ENCODE measurements around the gene RPS6KL1. TPM values are rescaled to one million over a fixed set of nuclear protein-coding genes. Genes with fewer than 3 reads are reported as not detected.

The RPS6KL1 gene
- total RNA-seq, 1 donor from 2014 or later: 6.1 TPM

GRCh38 chr14:74864198-74864597 lies 58.9 kb downstream of the RPS6KL1 start:
- no peak for FAIRE-seq
- TF ChIP-seq CTCF (IDR thresholded peaks at IDR 0.05; ENCODE audit: insufficient read depth, low read length, severe bottlenecking): no peak
- Histone ChIP-seq H3K36me3 (ENCODE audit: control insufficient read depth, insufficient read depth, low read length) (no peaks in the 10 kb centered on the region), H3K4me3 (ENCODE audit: low read depth, low read length) (no peak overlapping the region), H3K27me3 (ENCODE audit: control insufficient read depth, insufficient read depth, low read length) (peaks cover 2% of the 10 kb centered on the region)
- no peak for DNase-seq (ENCODE audit: low read depth)

GRCh38 chr14:74863274-74863673 lies 59.8 kb downstream of the RPS6KL1 start:
- H3K27me3 ChIP-seq (ENCODE audit: control insufficient read depth, insufficient read depth, low read length): peaks cover 2% of the 10 kb centered on the region
- no peak for FAIRE-seq
- H3K36me3 ChIP-seq (ENCODE audit: control insufficient read depth, insufficient read depth, low read length): no peaks in the 10 kb centered on the region
- DNase-seq (ENCODE audit: low read depth): no peak
- no peak overlapping the region for H3K4me3 ChIP-seq (ENCODE audit: low read depth, low read length)
- TF ChIP-seq CTCF (IDR thresholded peaks at IDR 0.05; ENCODE audit: insufficient read depth, low read length, severe bottlenecking): no peak

GRCh38 chr14:74861734-74862090 lies 61.3 kb downstream of the RPS6KL1 start:
- H3K4me3 ChIP-seq (ENCODE audit: low read depth, low read length): no peak overlapping the region
- FAIRE-seq (no peak), DNase-seq (ENCODE audit: low read depth) (no peak)
- peaks cover 2% of the 10 kb centered on the region for H3K27me3 ChIP-seq (ENCODE audit: control insufficient read depth, insufficient read depth, low read length)
- H3K36me3 ChIP-seq (ENCODE audit: control insufficient read depth, insufficient read depth, low read length): no peaks in the 10 kb centered on the region
- no peak for TF ChIP-seq CTCF (IDR thresholded peaks at IDR 0.05; ENCODE audit: insufficient read depth, low read length, severe bottlenecking)

- peak; percentile 85 for TF ChIP-seq CTCF (IDR thresholded peaks at IDR 0.05; ENCODE audit: insufficient read depth, low read length, severe bottlenecking)
- no peaks in the 10 kb centered on the region for H3K36me3 ChIP-seq (ENCODE audit: control insufficient read depth, insufficient read depth, low read length)
- DNase-seq (ENCODE audit: low read depth) (peak; percentile 73), FAIRE-seq (no peak)
- peaks cover 2% of the 10 kb centered on the region for H3K27me3 ChIP-seq (ENCODE audit: control insufficient read depth, insufficient read depth, low read length)
- no peak overlapping the region for H3K4me3 ChIP-seq (ENCODE audit: low read depth, low read length)
Measured at GRCh38 chr14:74860899-74861733, 61.9 kb downstream of the RPS6KL1 start.

- H3K4me3 ChIP-seq (ENCODE audit: low read depth, low read length): no peak overlapping the region
- no peaks in the 10 kb centered on the region for H3K36me3 ChIP-seq (ENCODE audit: control insufficient read depth, insufficient read depth, low read length)
- DNase-seq (ENCODE audit: low read depth) (no peak), FAIRE-seq (no peak)
- peaks cover 2% of the 10 kb centered on the region for H3K27me3 ChIP-seq (ENCODE audit: control insufficient read depth, insufficient read depth, low read length)
- TF ChIP-seq CTCF (IDR thresholded peaks at IDR 0.05; ENCODE audit: insufficient read depth, low read length, severe bottlenecking): no peak
Measured at GRCh38 chr14:74859757-74860552, 63.1 kb downstream of the RPS6KL1 start.
